Stimulated activated CD4-positive, alpha-beta T cell treated with anti-CD3 and anti-CD28 coated beads, TNF-alpha, amount 100 ng/mL, for 4 hours (primary cell): Measurements from ENCODE around the gene ABHD15.

Experiments used
- DNase-seq, 3 experiments: peaks; one replicate each; pipeline ENCODE4 v3.0.0-alpha.2; 2020; ENCODE audit warnings: low read depth in 3 of 3

The ABHD15 gene

GRCh38 chr17:29566473-29567303 is at the start of gene ABHD15:
TSS of gene ABHD15 (minus strand) at chr17:29567037. CDS start at chr17:29566966, 71 bp downstream.
- peak in 1 of 3 experiments; percentile 39 for DNase-seq

- peak in 2 of 3 experiments; percentile 74 to 76 for DNase-seq
These were observed 48.9 kb upstream of the ABHD15 start for GRCh38 chr17:29615492-29616299.

- no peak for DNase-seq
These were observed 48.2 kb upstream of the ABHD15 start for GRCh38 chr17:29615048-29615385.

DNA sequence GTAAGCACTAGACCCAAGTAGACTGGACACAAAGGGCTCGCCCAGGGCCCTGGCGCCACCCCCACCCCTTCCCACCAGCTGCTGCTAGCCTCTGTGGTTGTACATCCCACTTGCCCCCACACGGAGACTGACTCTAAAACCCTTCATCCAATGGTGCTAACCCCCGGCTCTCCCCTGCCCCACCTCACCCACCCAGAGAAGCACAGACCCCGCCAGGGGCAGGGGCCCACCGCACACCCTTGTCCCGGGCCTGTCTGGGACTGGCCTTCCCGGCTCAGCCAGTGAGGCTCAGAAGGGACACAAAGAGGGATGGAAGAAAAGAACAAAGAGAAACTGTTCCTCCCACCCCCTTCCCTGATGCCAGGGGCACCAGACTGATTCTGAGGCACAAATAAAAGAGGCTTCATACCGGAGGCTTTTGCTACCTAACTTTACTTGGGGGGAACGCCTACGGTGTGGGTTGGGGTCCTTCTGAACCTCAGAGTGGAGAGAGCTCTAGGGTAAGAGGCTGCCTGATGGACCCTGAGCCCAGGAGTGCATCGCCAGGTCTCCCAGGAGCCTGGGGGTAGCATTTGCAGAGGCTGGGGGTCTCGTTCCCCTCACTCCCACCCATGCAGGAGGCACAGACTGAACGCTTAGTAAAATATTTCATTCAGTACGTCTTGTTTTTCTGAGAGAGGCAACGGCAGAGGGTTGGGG is 47.7 kb upstream of the ABHD15 start:
- DNase-seq: no peak

DNA sequence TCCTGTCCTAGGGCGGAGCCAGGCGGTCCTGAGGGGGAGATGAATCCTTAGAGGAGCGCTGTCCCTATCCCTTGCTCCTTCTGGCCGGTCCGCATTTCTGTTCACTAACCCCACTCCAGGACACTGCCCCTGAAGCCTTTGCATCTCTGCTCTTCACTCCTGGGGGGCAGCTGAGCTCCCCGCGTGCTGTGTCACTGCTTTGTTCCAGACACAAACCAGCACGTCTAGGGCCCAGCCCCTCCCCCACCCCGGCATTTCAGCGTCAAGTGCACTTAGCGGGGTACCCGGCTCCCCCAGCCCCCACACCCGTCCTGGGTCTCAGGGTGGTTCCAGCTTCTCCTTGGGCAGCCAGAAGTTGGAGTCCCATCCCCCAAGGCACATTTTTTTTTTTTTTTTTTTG is 47.0 kb upstream of the ABHD15 start:
- DNase-seq: no peak

GRCh38 chr17:29613352-29613837 is 46.6 kb upstream of the ABHD15 start:
- DNase-seq: peak; percentile 83 to 95 (median 88)

DNA sequence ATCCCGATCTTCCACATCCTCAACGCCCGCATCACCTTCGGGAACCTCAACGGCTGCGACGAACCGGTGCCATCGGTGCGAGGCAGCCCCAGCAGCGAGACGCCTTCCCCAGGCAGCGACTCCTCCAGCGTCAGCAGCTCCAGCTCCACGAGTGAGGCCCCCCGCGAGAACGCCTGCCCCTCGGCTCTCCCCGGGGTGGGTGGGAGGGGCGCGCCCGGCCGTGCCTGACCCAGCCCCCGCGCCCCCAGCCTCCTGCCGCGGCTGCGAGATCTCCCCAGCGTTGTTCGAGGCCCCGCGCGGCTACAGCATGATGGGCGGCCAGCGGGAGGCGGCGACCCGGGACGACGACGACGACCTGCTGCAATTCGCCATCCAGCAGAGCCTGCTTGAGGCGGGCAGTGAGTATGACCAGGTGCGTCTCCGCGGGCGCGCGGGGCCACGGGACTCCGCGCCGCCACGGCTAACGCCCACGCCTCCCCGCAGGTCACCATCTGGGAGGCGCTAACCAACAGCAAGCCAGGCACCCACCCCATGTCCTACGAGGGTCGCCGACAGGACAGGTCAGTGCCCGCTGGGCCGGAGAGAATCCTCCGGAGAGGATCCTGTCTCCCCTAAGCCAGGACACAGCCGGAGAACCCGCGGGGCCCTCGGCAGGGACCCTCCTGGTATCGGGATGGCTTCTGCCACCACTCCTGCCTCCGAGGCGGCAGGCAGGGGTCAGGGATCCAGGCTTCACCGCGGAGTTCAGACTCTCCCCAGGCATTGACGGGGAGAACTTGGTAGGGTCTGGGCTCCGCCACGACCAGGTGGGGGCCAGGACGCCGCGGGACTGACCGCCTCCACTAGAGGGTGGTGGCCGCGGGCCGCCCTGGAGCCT is 45.8 kb upstream of the ABHD15 start:
- no peak for DNase-seq

DNA sequence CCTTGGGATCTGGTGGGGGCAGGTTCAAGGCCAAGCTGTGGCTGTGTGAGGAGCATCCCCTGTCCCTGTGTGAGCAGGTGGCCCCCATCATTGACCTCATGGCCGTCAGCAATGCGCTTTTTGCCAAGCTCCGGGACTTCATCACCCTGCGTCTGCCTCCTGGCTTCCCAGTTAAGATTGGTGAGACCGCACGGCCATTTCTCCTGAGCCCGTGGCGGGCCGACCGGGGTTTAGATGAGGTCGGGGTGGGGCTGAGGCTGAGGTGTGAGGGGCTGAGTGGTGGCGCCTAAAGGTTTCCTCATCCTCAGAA is 45.2 kb upstream of the ABHD15 start:
- no peak for DNase-seq

GRCh38 chr17:29611351-29612093 is 44.7 kb upstream of the ABHD15 start:
- no peak for DNase-seq

DNA sequence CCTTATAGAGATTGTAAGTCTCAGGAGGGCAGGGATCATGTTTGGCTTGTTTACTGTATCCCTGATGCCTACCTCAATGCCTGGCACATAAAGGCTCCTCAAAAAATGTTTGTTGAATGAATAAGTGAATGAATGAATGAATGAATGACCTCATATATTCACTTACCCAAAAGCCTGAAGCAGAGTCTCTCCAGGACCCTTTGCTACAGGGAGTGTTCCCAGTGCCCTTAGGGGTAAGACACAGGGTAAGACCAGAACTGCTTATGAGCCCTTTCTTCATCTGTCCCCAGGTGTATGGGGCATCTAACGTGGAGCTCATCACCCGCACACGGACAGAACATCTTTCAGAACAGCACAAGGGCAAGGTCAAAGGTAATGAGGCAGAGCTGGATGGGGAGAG is 43.6 kb upstream of the ABHD15 start:
- no peak for DNase-seq

GRCh38 chr17:29608986-29609385 is 42.1 kb upstream of the ABHD15 start:
- no peak for DNase-seq

DNA sequence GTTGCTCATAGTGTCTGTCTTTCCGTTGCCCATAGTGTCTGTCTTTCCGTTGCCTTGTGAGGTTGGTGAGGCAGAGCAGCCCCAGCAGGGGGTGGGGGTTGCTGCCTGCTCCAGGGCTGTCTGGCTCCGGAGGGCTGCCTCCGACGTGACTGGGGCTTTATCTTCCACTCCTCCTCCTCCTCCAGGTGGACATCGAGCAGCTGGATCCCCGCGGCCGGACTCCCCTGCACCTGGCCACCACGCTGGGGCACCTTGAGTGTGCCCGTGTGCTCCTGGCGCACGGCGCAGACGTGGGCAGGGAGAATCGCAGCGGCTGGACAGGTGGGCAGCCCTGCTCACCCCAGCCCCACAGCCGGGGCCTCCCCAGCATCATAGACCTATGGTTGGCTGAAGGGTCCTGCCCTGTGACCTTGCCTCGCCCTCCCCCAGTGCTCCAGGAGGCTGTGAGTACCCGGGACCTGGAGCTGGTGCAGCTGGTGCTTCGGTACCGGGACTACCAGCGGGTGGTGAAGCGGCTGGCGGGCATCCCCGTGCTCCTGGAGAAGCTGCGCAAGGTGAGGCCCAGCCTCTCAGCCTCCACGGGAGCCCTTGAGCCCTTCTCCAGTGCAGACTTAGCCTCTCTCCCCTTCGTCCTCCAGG is 40.8 kb upstream of the ABHD15 start:
- no peak for DNase-seq

GRCh38 chr17:29603109-29603674 is 36.4 kb upstream of the ABHD15 start:
- DNase-seq: no peak

- DNase-seq: no peak
These were observed 30.7 kb upstream of the ABHD15 start for GRCh38 chr17:29597361-29598172.

DNA sequence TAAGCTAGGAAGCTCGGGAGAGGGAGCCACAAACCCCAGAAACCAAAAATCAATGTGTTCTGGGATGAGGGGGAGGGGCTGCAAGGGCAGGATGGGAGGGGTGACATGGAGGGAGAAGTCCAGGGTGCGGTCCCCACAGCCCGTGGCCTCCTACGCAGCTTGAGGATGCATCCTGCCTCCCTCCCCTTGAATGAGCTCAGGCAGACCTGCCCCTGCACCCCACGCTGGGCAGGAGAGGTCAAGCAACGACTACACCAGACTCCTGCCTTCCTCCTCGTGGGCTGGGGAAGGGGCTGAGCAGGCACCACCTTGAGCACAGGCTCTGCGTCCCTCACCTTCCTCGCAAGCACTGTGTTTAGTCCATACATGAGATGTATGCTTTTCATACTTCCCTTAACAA is 30.0 kb upstream of the ABHD15 start:
- no peak for DNase-seq

DNA sequence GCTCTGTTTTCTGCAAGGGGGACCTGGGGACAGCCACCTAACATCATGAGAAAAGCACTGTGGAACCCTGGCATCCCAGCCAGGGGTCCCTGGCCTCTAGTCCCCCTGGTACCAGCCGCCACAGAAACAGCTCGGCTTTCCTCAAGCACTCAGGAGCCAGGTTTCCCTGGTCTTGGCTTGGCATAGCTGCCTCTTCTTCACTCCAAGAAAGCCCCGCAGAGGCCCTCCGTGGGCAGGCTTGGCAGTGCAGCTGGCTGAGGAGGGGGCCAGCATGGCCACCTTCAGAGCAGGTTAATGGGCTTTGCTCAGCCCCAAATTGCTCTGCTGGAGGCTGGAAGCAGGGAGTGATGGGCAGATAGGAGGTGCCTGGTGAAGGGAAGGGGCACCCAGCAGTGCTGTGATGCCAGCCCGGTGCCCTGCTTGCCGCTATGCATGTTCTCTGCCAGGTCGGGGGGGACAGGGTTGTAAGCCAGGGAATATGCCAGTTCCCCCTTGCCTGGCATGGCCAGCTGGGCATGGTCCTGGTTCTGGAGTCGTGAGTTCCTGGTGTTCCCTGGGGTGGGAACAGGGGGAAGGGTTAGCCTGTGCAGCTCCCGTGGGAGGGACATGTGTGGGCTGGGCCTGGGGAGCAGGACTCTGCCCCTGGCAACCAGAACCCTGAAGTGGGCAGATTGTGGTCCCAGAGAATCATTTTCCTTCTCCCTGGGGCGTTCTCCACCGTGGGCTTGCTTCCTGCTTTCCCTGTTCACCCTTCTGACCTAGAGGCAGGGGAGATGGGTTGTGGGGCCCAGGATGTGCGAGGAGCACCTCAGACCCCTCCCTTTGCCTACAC is 29.3 kb upstream of the ABHD15 start:
- no peak for DNase-seq

GRCh38 chr17:29595107-29595942 is 28.5 kb upstream of the ABHD15 start:
- no peak for DNase-seq
